GM18951 (cell line): Measurements from ENCODE around the gene ATG16L2.

Experiments used
- POLR2A ChIP-seq: IDR thresholded peaks from 4 replicates; pipeline ENCODE4 v1.6.1; 2011; ENCODE audit warnings: mild to moderate bottlenecking; ENCODE audit not compliant: insufficient read length, insufficient read depth; ENCODE audit errors: extremely low read depth
- in situ Hi-C: fragments of 300-500 bp; cut with MboI; formaldehyde crosslinking; loops from one replicate; pipeline ENCODE4 v1.12.0; 2022; ENCODE audit warnings: low sequenced_read_pairs, mixed read lengths, inconsistent platforms; ENCODE audit not compliant: unreplicated experiment

The ATG16L2 gene

DNA sequence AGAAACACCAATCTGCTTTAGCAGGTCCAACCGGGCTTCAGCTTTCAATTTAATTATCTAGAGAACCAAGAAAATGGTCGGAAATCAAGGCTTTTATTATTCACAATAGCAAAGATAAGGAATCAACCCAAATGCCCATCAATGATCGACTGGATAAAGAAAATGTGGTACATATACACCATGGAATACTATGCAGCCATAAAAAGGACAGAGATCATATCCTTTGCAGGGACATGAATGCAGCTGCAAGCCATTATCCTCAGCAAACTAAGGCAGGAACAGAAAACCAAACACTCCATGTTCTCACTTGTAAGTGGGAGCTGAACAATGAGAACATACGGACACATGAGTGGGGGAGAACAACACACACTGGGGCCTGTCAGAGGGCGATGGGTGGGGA lies 53.8 kb downstream of the ATG16L2 start:
- TF ChIP-seq POLR2A, result no peak
- in situ Hi-C loops, result no loop called here

DNA sequence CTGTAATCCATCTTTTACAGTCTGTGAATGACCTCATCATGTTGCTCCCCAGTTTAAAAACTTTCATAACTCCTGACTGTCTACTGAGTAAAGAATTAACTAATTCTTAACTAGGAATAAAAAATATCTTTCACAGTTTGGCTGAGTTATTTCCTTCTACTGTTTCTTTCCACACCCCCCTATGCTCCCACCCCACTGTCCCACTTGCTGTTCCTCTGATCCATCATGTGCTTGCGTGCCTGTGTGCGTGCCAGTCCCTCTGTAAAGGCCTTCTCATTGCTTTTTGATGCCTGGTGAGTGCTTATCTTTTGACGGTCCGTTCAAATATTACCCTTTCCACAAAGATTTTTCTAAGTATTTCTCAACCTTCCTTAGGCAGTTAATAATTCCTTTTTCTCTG lies 55.6 kb downstream of the ATG16L2 start:
- TF ChIP-seq POLR2A, result no peak
- in situ Hi-C loops, result no loop called here

DNA sequence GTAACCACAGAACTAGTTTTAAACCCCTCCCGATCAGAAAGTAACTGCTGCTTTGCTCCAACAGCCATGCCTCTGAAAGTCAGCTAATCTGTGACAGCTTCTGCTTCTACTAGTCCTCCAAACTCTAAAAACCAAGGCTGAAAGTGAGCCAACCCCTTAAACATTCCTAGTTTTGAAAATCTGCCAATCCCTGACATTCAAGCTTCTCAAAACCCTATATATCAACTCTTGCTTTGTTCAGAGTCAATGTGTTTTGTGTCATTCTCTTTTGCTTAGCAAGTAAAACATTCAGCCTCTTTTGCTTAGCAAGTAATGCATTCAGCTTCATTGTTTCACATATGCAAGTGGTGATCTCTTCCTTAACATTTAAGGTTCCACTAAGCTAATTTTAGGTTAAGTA lies 56.9 kb downstream of the ATG16L2 start:
- in situ Hi-C loops, result no loop called here
- no peak for TF ChIP-seq POLR2A

DNA sequence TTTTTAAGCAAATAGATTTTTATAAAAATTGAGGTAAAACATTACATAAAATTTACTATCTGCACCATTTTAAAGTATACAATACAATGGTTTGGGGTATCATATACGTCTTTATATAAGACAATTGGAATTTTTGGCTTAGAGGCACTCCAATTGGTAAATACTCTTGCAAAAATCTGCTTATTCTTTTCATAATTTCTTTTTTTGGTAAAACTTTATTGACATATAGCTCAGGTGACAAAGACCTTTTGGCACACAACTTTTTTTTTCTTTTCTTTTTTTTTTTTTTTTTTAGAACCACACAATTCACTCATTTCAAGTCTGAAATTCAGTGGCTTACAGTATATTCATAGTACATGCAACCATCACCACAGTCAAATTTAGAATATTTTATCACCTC lies 57.8 kb downstream of the ATG16L2 start:
- in situ Hi-C loops, result no loop called here
- no peak for TF ChIP-seq POLR2A

- in situ Hi-C loops, result no loop called here
- TF ChIP-seq POLR2A, result no peak
Observed at GRCh38 chr11:72875736-72876135, 61.5 kb downstream of the ATG16L2 start.

DNA sequence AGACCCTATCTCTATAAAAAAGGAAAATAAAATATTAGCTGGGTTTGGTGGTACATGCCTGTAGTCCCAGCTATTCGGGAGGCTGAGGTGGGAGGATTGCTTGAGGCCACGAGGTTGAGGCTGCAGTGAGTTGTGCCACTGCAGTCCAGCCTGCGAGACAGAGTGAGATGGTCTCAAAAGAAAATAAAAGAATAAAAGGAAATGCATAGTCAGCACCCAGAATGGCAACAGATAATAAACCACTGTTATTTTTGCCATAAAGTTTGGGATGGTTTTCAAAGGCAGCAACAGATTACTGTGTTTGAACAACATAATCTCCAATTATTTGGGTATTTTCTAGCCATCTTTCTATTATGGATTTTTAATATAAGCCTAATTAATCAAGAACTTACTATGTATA lies 61.9 kb downstream of the ATG16L2 start:
- TF ChIP-seq POLR2A, result no peak
- in situ Hi-C loops, result no loop called here
